H1 (cell line): Measurements from ENCODE around the gene MED19. TPM values are rescaled to one million over a fixed set of nuclear protein-coding genes. Genes with fewer than 3 reads are reported as not detected.

ENCODE experiments used
- CTCF ChIA-PET: fragments of 300-600 bp; sonication (Branson Sonifier 250); formaldehyde crosslinking; loops from one replicate; lab custom pipeline; 2021; ENCODE audit not compliant: partially characterized antibody; lab: Charles Lee
- POLR2A ChIA-PET: fragments of 300-600 bp; sonication (Branson Sonifier 250); formaldehyde crosslinking; loops from one replicate; lab custom pipeline; 2021; ENCODE audit warnings: inconsistent platforms; ENCODE audit not compliant: partially characterized antibody; lab: Charles Lee
- DNase-seq, 2 experiments: peaks; one replicate each; pipeline versions ENCODE4 v3.0.0 to v3.0.0-alpha.2; 2010 to 2022; ENCODE audit warnings: low spot score in 2 of 2, low read depth in 1 of 2, mixed read lengths in 1 of 2
- FAIRE-seq: peaks from 2 replicates; lab custom pipeline; 2011; peaks lifted over from hg19 to GRCh38; lab: Jason Lieb, UNC
- H2AFZ ChIP-seq: 2 replicates; pipeline ENCODE4 v1.8.1; 2012; ENCODE audit warnings: low read length, inconsistent platforms
- H2AK5ac ChIP-seq: 2 replicates; pipeline ENCODE4 v1.6.1; 2013; ENCODE audit warnings: low read depth, low read length
- H2BK120ac ChIP-seq: replicated peaks from 2 replicates; pipeline ENCODE3; 2013; ENCODE audit warnings: low read depth, low read length, inconsistent platforms
- H2BK12ac ChIP-seq: 2 replicates; pipeline ENCODE4 v1.6.1; 2013; ENCODE audit warnings: low read depth, low read length
- H2BK15ac ChIP-seq: 2 replicates; pipeline ENCODE4 v1.6.1; 2013; ENCODE audit warnings: low read length
- H2BK20ac ChIP-seq: 2 replicates; pipeline ENCODE4 v1.6.1; 2013; ENCODE audit warnings: low read length
- H2BK5ac ChIP-seq: 2 replicates; pipeline ENCODE4 v1.6.1; 2013; ENCODE audit warnings: low read depth, low read length
- H3K14ac ChIP-seq: 2 replicates; pipeline ENCODE4 v1.6.1; 2013; ENCODE audit warnings: inconsistent platforms; ENCODE audit not compliant: insufficient read length
- H3K18ac ChIP-seq: 2 replicates; pipeline ENCODE4 v1.6.1; 2013; ENCODE audit warnings: low read length; ENCODE audit errors: extremely low read depth
- H3K23ac ChIP-seq: 2 replicates; pipeline ENCODE4 v1.6.1; 2013; ENCODE audit warnings: inconsistent platforms; ENCODE audit not compliant: insufficient read length
- H3K23me2 ChIP-seq: 2 replicates; pipeline ENCODE4 v1.6.1; 2013; ENCODE audit warnings: low read depth, low read length
- H3K27ac ChIP-seq: 2 replicates; pipeline ENCODE4 v1.6.1; 2011; ENCODE audit warnings: low read depth, low read length, inconsistent platforms
- H3K27me3 ChIP-seq, 4 experiments: replicated peaks in 1 of 4; 1 replicate in 1 of 4; 2 replicates in 3 of 4; pipeline versions ENCODE4 v1.6.1 to v1.8.1; 2011 to 2013; ENCODE audit warnings: low read length in 3 of 4, mild to moderate bottlenecking in 3 of 4, inconsistent platforms in 2 of 4, mixed read lengths in 2 of 4, moderate library complexity in 1 of 4; ENCODE audit not compliant: control insufficient read depth in 3 of 4, insufficient read depth in 3 of 4; ENCODE audit errors: extremely low read depth in 1 of 4
- H3K36me3 ChIP-seq, 4 experiments: 2 replicates each; pipeline versions ENCODE4 v1.6.1 to v1.8.1; 2011 to 2013; ENCODE audit warnings: mild to moderate bottlenecking in 4 of 4, low read length in 3 of 4, moderate library complexity in 2 of 4, control low read depth in 1 of 4, inconsistent platforms in 1 of 4; ENCODE audit not compliant: insufficient read depth in 4 of 4, control insufficient read depth in 2 of 4
- H3K4ac ChIP-seq: replicated peaks from 2 replicates; pipeline ENCODE3; 2013; ENCODE audit warnings: low read length, low read depth, mixed read lengths, inconsistent platforms; ENCODE audit not compliant: insufficient read length
- H3K4me1 ChIP-seq, 4 experiments: replicated peaks in 1 of 4; 1 replicate in 1 of 4; 2 replicates in 3 of 4; pipeline versions ENCODE4 v1.6.1 to v1.8.1; 2011 to 2013; ENCODE audit warnings: low read length in 3 of 4, inconsistent platforms in 2 of 4, mixed read lengths in 1 of 4; ENCODE audit not compliant: insufficient read depth in 4 of 4, control insufficient read depth in 3 of 4
- H3K4me2 ChIP-seq, 2 experiments: 2 replicates each; pipeline versions ENCODE4 v1.6.1 to v1.8.1; 2011 to 2013; ENCODE audit warnings: low read depth in 2 of 2, low read length in 2 of 2, control low read depth in 1 of 2, inconsistent platforms in 1 of 2, mild to moderate bottlenecking in 1 of 2; ENCODE audit not compliant: insufficient read depth in 1 of 2
- H3K4me3 ChIP-seq, 4 experiments: fragments of 200-600, 300-600 bp in 1 of 4; sonication (generic), shearing (Covaris generic), sonication (Bioruptor Twin) in 1 of 4; 2 replicates each; pipeline versions ENCODE4 v1.5.1 to v1.8.1; 2011 to 2016; ENCODE audit warnings: low read length in 4 of 4, low read depth in 3 of 4, control low read depth in 2 of 4, inconsistent platforms in 2 of 4, mild to moderate bottlenecking in 2 of 4, mixed read lengths in 1 of 4, moderate library complexity in 1 of 4; ENCODE audit not compliant: insufficient read depth in 2 of 4; ENCODE audit errors: extremely low read depth in 1 of 4
- H3K56ac ChIP-seq: replicated peaks from 2 replicates; pipeline ENCODE3; 2013; ENCODE audit warnings: low read depth, mild to moderate bottlenecking, mixed read lengths, low read length, inconsistent platforms; ENCODE audit not compliant: insufficient read length
- H3K79me1 ChIP-seq: 2 replicates; pipeline ENCODE4 v1.6.1; 2013; ENCODE audit warnings: low read depth, low read length, control low read depth
- H3K79me2 ChIP-seq, 2 experiments: 2 replicates each; pipeline versions ENCODE4 v1.6.1 to v1.8.1; 2012 to 2013; ENCODE audit warnings: low read length in 2 of 2, mild to moderate bottlenecking in 2 of 2, inconsistent platforms in 1 of 2; ENCODE audit not compliant: insufficient read depth in 2 of 2, control insufficient read depth in 1 of 2
- H3K9ac ChIP-seq, 4 experiments: replicated peaks in 1 of 4; 1 replicate in 1 of 4; 2 replicates in 3 of 4; pipeline versions ENCODE4 v1.6.1 to v1.8.1; 2011 to 2013; ENCODE audit warnings: low read depth in 3 of 4, low read length in 3 of 4, control low read depth in 2 of 4, mild to moderate bottlenecking in 2 of 4, moderate library complexity in 2 of 4, inconsistent platforms in 1 of 4; ENCODE audit errors: extremely low read depth in 1 of 4
- H3K9me3 ChIP-seq, 2 experiments: 2 replicates each; pipeline versions ENCODE4 v1.6.1 to v1.8.1; 2012 to 2013; ENCODE audit warnings: mild to moderate bottlenecking in 2 of 2, moderate library complexity in 2 of 2, control low read depth in 1 of 2, inconsistent platforms in 1 of 2, low read depth in 1 of 2, low read length in 1 of 2, mixed read lengths in 1 of 2; ENCODE audit not compliant: insufficient read depth in 2 of 2
- H4K20me1 ChIP-seq, 2 experiments: replicated peaks in 1 of 2; 2 replicates each; pipeline versions ENCODE3 to v1.8.1; 2011 to 2013; ENCODE audit warnings: inconsistent platforms in 2 of 2, low read length in 2 of 2, mild to moderate bottlenecking in 1 of 2; ENCODE audit not compliant: insufficient read depth in 2 of 2, control insufficient read depth in 1 of 2
- H4K5ac ChIP-seq: 2 replicates; pipeline ENCODE4 v1.6.1; 2013; ENCODE audit warnings: low read length, low read depth, mixed read lengths, inconsistent platforms; ENCODE audit not compliant: insufficient read length
- H4K8ac ChIP-seq: 2 replicates; pipeline ENCODE4 v1.8.0; 2013; ENCODE audit warnings: mild to moderate bottlenecking, moderate library complexity, low read length, inconsistent platforms; ENCODE audit not compliant: insufficient read depth; ENCODE audit errors: extremely low read depth
- H4K91ac ChIP-seq: replicated peaks from 2 replicates; pipeline ENCODE3; 2013; ENCODE audit warnings: low read length, mixed read lengths, inconsistent platforms; ENCODE audit not compliant: insufficient read length
- CBX5 ChIP-seq: fragments of 300-800, 300-1000 bp; sonication (generic); IDR thresholded peaks from 2 replicates; pipeline ENCODE4 v1.7.1; 2016; ENCODE audit warnings: antibody characterized with exemption, low read length, low read depth
- CHD1 ChIP-seq: IDR thresholded peaks from 2 replicates; pipeline ENCODE4 v1.6.1; 2012; ENCODE audit warnings: low read depth, low read length, improper control_type of control experiment
- EZH2 ChIP-seq: fragments of 200-600 bp; sonication (generic); IDR thresholded peaks from 2 replicates; pipeline ENCODE4 v1.7.1; 2012; ENCODE audit warnings: low read depth, mild to moderate bottlenecking, moderate library complexity, low read length, inconsistent platforms; ENCODE audit not compliant: severe bottlenecking
- FOSL1 ChIP-seq: IDR thresholded peaks from 2 replicates; pipeline ENCODE4 v1.6.1; 2011; ENCODE audit warnings: mild to moderate bottlenecking, low read depth, low read length, moderate library complexity; ENCODE audit not compliant: insufficient read depth
- RBBP5 ChIP-seq: IDR thresholded peaks from 2 replicates; pipeline ENCODE4 v1.7.1; 2012; ENCODE audit warnings: low read depth, mild to moderate bottlenecking, inconsistent platforms, low read length, moderate library complexity, borderline replicate concordance
- TAF1 ChIP-seq: IDR thresholded peaks from 2 replicates; pipeline ENCODE4 v1.6.1; 2011; ENCODE audit warnings: mild to moderate bottlenecking, low read depth, low read length
- WGBS, 2 experiments: shearing (Covaris generic) in 1 of 2; methylation state at CpG; one replicate each; pipeline versions ENCODE4 v1.1.6 to v1.1.7; 2013 to 2015; ENCODE audit warnings: low lambda C conversion rate in 2 of 2, mixed read lengths in 2 of 2, inconsistent platforms in 1 of 2, low coverage in 1 of 2, missing lambda C conversion rate in 1 of 2; ENCODE audit not compliant: insufficient replicate concordance in 2 of 2, insufficient coverage in 1 of 2, insufficient read length in 1 of 2; ENCODE audit errors: extremely low coverage in 1 of 2, missing lambda C conversion rate in 1 of 2; 5-methylcytosine and 5-hydroxymethylcytosine counted together
- polyA plus RNA-seq, 7 experiments: library from polyadenylated mRNA; depleted of rRNA in 3 of 7; stranded (reverse) in 5 of 7; unstranded in 2 of 7; fragments of >200 nt in 5 of 7; fragments of 200-250 nt in 2 of 7; gene quantifications; 1 replicate in 5 of 7; 2 replicates in 1 of 7; 4 replicates in 1 of 7; pipeline versions ENCODE4 v1.2.1 to v1.2.3, GENCODE V29; 2011 to 2013; ENCODE audit warnings: missing spikeins in 2 of 7, mixed read lengths in 2 of 7
- total RNA-seq: library from RNA; stranded (reverse); fragmentation: NEBNext Ultra II Directional; extraction: Animal tissue kit (Norgen Biotek cat#: 25700); gene quantifications from 2 replicates; pipeline ENCODE4 v1.2.1, GENCODE V29; 2021
- TF ChIP-seq, protein P1 (sequence below): IDR thresholded peaks from 2 replicates; pipeline ENCODE4 v1.6.1; 2011; ENCODE audit warnings: low read length, improper control_type of control experiment

The MED19 gene
- total and polyA plus RNA-seq, 2 of the 8 experiments (the other 6 are each of a cell fraction or from before 2014, with no cell fraction given) = 19.4 to 35.4 TPM

DNA sequence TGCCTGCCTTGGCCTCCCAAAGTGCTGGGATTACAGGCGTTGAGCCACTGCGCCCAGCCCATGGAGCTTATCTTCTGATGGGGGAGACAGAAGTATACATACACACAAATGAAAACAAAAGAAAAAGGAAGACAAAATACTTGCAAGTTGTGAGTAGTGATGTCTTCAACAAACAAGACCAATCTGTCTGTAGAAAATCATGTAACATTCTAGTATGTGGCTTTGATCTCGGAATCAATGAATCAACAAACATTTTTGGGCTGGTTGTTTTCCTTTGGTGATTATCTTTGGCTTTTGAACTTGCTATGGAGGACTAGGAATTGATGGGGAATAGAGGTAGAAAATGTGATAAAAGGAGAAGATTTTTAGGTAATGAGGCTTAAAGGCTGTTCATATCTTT, 46.2 kb upstream of the MED19 start:
- Histone ChIP-seq H2BK12ac (no peak overlapping the region), H4K20me1 (no peaks in the 10 kb centered on the region), H2AK5ac (no peak overlapping the region), H3K14ac (no peak overlapping the region), H3K4me2 (no peak overlapping the region), H4K5ac (no peak overlapping the region), H3K27me3 (no peaks in the 10 kb centered on the region), H3K56ac (no peak overlapping the region), H3K4me1 (peaks cover 0 to 3% (median 0%) of the 10 kb centered on the region in 4 experiments; a peak in 2 of 7 replicates), H3K36me3 (no peaks in the 10 kb centered on the region), H2BK120ac (no peak overlapping the region), H4K8ac (no peak overlapping the region), H3K27ac (no peak overlapping the region), H3K4ac (no peak overlapping the region), H3K79me1 (no peaks in the 10 kb centered on the region), H3K9ac (no peak overlapping the region), H2AFZ (no peak overlapping the region), H2BK5ac (no peak overlapping the region), H3K18ac (no peak overlapping the region), H3K4me3 (no peak overlapping the region), H2BK15ac (no peak overlapping the region), H4K91ac (no peak overlapping the region), H3K23ac (no peak overlapping the region), H2BK20ac (no peak overlapping the region), H3K9me3 (no peaks in the 10 kb centered on the region), H3K23me2 (peaks cover 2% of the 10 kb centered on the region; the same call in 1 of the 2 replicates), H3K79me2 (peaks cover 1 to 15% of the 10 kb centered on the region in 2 experiments; a peak in 3 of 4 replicates)
- TF ChIP-seq EZH2 = no peak
- TF ChIP-seq CBX5 = no peak
- TF ChIP-seq, protein P1, sequence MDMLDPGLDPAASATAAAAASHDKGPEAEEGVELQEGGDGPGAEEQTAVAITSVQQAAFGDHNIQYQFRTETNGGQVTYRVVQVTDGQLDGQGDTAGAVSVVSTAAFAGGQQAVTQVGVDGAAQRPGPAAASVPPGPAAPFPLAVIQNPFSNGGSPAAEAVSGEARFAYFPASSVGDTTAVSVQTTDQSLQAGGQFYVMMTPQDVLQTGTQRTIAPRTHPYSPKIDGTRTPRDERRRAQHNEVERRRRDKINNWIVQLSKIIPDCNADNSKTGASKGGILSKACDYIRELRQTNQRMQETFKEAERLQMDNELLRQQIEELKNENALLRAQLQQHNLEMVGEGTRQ = no peak
- TF ChIP-seq RBBP5 = no peak
- TF ChIP-seq FOSL1 = no peak
- TF ChIP-seq CHD1 = no peak
- TF ChIP-seq TAF1 = no peak
- FAIRE-seq (no peak), DNase-seq (no peak)
- CTCF ChIA-PET = interaction anchor here (1.1 to 10.0 kb wide), 10 partner anchors 12 to 43 kb away, joined by 3 to 119 read pairs (median 5); partner anchors contain the start of gene SELENOH
- WGBS, 2 experiments = 95% methylated on average over 3 of the region's 3 CpGs; no CpG with 5 or more reads in 1 of the 2 experiments
- POLR2A ChIA-PET = interaction anchor here (0.6 to 14.5 kb wide), 4 partner anchors 17 to 41 kb away, joined by 3 to 329 read pairs (median 3); partner anchors contain the start of gene SELENOH
